IPS DF 19.7 (cell line): ENCODE data around the gene PDGFD.

Experiments used
- DNase-seq: peaks from one replicate; pipeline ENCODE4 v3.0.0-alpha.2; 2013; ENCODE audit warnings: low read depth, low spot score

The PDGFD gene

DNA sequence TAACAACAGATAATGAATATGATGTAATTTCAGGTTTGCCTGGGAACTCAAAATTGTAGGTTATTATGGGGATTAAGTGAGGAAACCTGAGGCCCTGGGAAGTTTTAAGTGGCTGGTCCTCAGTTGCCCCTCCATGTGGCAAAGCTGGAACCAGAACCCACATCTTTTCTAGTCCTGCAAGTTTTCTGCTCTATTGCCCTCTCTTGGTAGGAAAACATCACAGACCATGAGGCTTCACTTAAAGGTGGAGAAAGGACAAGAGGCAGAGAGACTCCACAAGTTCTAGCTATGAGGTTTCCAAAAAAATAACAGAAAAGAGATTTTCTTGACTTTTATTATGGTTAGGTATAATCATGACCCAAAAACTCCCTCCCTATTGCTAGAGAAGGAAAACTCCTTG, 243.0 kb downstream of the PDGFD start:
- DNase-seq = no peak

DNA sequence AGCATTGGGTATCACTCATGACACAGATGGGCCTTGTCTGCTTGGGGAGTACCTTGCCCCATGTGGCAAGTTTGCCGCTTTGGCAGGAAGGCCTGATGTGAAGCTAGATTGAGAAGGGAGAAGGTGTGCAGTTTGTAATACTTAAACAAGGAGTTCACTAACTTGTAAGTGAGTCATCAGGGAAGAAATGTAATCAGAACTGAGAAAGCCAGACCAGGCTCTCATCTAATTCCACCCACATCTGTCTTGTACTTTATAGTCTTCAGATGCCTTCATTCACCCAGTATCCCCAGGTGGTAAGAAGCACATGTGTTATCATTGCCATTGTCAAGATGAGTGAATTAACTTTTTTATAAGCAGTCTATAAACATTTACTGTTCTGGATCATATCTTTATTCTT, 243.5 kb downstream of the PDGFD start:
- no peak for DNase-seq

DNA sequence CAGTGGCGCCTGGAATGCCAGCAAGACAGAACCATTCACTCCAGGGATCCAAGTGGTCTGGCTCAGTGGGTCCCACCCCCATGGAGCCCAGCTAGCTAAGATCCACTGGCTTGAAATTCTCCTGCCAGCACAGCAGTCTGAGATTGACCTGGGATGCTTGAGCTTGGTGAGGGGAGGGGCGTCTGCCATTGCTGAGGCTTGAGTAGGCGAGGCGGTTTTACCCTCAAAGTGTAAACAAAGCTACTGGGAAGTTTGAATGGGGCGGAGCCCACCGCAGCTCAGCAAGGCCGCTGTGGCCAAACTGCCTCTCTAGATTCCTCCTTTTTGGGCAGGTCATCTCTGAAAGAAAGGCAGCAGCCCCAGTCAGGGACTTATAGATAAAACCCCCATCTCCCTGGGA, 253.2 kb downstream of the PDGFD start:
- no peak for DNase-seq

DNA sequence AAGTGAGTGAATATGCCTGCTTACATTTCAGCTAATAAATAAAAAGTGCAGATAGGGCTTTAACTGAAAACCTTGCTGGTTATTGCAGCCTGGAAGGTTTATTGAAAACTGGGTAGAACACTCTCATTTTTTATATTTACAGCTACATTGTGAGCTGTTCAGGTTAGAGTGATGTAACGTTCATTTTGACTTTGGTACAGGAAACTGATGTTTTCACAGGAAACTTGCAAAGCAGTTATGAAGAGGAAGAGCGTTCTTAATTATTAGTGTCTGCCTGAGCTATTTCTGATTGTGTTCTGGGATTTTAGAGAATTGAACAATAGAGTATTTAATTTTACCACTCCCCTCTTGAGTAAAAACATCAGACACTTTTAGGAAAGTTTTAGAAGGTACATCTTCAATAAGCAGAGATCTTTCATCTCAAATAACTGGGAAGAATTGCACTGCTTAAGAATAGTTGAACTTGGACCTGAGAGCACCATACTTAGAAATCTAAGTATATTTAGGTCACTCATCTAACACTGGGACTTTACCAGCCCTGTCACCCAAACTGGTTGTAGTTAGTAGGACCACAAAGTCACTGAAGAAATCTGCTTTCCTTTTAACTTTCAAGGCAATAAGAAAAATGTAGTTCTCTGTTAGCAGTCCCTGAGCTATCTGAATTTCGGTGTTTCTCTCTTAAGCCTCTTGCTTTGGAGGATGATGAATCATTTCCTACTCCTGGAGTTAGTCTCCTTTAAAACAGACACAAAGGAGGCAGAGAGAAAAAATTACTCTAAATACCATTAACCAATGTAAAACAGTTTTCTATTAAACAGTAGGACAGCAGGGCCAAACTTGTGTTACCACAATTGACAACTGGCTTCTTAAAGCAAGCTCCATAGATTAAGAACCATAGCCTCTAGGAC, 256.1 kb downstream of the PDGFD start:
- DNase-seq = no peak

DNA sequence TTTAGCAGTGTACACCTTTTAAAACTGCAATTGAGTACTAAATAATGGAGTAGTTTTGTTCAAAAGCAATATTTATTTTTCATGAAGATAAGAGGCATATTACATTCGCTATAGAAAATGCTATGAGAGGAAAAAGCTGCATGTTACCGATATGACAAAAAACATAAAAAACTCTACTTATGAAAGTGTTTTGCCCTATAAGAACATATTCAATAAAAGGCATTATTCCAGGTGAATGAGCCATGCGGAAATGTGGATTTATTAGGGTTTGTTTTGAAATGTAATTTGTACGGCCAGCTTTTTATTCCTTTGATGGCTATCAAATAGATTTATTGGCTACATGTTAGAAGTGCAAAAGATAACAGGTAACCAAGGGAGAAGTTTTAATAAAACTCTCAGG, 256.8 kb downstream of the PDGFD start:
- DNase-seq = no peak

DNA sequence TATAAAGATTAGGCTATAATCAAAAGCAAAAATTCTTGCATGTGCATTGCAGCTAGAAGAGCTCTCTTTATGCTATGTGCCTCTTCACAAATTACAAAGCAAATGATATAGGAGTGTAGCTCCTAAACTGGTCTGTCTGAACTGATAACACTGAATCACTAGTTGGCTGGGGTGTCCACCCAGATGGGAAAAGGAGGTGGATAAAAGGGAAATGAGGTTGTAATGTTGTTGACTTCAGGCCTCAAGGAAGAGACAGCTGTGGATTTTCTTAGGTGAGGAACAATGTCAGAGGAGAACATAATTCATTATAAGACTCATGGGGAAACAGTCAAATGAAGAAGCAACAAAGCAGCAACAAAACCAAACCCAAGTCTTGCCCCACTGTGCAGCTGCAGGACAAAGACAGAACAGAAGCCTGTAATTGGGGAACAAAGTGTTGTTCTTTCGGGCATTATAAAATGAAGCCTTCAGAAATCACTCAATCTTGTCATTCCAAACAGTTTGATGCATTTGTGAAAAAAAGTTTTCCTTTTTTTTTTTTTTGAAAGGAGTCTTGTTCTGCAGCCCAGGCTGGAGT, 257.6 kb downstream of the PDGFD start:
- DNase-seq = no peak

DNA sequence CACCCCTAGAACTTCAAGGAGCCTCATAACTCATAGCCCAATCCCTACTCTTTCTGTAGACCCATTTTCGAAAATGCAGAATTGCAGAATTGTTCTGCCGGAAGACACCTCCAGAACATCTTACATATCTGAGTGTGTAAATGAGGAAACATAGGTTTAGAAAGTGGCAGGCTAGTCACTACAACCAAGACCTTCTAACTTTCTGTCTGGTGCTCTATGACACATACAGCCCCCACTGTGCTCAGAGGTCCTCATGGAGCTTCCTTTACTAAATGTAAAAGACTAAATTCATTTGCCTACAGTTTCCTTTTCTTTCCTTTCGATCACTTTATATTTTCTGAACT, 259.7 kb downstream of the PDGFD start:
- no peak for DNase-seq

DNA sequence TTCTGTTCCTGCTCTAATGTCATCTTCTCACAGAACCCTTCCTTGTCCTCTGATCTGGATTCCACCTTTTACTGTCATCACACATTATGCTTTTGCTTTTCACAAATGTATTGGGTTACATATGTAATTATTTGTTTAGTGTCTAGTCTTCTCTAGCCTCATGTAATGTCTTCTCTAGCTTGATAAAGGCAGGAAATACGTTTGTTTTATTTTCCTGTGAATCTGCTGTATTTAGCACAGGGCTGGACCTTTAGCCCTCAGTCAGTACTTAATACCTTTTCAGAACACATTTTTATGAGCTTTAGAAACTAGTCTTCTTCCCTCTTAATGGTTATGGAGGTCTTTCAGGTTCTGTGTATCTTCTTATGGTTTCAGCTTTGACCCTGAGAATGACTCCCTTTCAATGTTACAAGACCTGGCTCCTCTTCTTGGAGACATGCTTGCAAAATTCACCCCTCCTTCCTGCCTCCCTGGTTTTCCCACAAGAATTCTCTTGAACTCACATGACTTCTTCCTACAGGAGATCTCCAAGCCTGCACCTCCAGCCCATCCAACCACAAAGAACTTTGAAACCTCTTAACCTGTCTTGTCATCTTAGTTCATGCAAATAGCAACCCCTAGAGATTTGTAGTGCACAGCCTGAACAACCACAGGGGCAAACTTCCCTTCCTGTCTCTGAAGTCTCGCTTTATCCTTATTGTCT, 260.2 kb downstream of the PDGFD start:
- DNase-seq = no peak

DNA sequence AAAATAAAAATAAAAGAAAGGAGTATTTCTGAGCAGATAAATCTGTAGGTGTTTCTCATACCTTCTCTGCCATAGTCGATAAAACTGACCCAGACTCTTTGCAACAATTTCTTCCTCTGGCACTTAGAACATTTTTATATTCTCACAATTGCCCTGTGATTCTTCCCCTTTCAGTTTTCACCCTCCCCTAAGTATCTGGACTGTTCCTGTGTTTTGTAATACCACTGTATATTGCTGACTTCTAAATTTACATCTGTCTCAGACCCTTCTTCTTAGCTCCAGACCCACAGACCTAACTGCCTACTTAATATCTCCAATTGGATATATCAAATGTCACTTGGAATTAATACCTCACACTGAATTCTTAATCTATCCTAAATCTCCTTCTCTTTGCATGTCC, 261.0 kb downstream of the PDGFD start:
- DNase-seq = no peak

DNA sequence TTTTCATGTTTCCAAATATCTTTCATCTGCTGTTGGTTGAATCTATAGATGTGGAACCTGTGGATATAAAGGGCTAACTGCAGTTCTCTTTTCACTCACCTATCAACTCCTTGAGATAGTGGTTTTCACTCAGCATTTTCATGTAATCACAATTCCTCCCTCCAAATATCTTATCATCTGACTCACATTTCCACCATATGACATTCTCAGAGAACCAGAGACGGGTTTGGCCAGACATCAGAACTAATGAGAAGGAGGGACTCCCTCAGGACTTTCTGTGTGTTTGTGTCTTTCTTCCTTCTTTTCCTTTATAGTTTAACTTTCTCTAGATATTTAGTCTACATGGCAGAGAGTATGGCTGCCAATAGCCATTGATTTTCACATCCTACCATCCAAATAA, 262.3 kb downstream of the PDGFD start:
- no peak for DNase-seq

DNA sequence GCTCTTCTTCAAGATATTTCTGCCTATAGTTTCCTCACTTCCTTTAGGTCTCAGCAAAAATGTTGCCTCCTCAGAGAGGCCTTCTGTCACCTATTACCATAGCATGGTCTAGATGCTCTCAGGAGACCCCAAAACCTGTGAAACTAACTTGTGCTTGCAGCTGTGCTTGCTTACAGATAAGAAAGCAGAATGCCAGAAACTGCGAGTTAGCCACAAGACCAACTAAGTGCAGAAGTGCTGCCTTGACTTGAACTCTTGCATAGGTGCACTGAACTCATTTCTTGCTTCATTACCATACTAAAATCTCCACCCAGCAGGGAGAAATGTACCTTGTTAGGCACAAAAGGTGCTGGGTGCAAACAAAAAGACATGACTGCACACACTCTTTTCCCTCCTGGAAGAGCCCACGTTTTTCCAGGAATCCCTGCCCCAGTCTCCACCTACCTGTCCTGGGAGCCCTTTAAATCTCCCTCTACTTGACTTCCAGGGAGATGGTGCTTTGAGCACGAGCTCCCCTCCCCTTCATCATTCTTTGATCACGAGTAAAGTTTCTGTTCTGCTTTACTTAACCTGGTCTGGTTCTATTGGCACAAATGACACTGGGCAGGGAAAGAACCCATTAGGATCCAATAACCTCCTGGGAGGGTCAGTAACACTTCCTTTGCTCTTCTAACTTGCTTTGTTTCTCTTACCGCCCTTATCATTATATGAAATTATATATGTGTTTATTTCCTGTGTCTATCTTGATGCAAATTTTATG, 265.2 kb downstream of the PDGFD start:
- no peak for DNase-seq

DNA sequence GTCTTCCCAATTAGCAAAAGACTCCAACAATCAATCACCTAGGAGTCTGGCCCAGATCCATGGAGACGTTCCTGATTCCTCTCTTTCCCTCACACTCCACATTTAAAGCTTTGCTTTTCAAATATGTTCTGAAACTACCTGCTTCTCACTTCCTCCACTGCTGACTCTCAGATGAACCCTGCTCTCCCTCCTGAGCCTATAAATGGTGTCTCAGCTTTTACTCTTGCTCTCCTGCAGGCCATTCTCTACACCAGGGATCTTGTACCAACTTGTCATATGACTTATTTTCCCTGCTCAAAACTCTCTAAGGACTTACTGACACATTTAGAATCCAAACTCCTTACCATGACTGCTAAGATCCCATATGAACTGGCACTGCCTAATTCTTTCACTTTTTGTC, 265.9 kb downstream of the PDGFD start:
- no peak for DNase-seq

DNA sequence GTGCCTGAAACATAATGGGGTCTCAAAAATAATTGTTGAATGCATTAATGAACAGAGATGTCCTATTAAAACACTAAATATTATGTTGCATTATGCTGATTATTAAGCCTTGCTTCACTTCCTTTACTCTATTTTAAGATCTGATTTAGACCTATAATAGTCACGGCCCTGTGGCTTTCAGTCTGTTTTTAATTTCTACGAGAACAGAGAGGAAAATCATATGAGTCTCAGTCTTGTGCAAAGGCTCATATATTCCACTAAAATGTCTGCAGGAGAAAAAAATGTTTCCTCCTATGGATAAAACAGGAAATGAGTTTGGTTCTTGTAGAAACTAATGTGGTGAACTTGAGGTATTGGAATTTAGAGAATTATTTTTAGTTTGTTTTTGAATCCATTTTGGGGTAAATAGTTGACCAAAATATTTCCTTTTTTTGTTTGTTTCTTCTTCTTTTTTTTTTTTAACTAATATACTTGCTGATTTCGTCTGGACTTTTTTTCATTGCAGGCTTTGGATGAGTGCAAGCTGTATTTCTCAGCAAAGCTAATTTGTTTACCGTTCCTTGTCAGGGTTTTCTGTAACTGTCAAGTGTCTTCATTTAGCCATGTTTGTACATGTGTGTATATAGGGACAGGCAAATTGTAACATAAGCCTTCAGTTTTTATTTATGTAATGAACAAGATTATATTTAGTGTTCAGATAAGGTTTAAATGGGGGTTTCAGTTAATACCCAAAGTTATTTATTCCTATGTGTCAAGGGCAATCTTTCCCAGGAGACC, 266.6 kb downstream of the PDGFD start:
- no peak for DNase-seq

DNA sequence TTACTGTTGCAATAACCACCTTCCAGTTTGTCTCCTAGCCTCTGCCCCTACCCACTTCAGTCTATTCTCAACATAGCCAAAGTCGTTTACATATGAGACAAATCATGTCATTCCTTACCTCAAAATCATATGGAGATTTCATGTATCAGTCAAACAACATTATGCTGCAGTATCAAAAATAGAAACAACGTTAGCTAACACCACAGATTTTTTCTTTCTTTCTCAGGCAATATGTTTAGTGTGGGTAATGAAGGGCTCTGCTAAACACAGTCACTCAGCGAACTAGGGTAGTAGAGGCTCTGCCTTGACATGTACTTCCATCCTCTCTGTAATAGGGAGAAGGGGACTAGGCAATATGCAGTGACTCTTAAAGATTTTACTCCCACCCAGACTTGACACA, 268.8 kb downstream of the PDGFD start:
- DNase-seq = no peak

DNA sequence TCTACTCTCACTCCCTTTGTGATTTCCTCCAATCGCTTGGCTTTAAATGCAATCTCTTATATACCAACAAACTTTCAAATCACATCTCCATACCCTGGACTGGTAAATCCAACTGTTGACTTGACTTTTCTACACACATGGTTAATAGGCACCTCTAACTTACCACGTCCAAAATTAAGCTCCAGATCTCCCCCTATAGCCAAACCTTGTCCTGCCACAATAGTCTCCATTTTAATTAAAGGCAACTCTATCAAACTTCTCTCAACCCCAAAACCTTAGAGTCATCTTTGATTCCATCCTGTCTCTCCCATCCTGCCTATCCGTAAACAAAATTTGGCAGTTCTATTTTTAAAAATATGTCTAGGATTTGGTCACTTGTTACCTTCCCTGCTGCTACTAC, 269.3 kb downstream of the PDGFD start:
- no peak for DNase-seq

DNA sequence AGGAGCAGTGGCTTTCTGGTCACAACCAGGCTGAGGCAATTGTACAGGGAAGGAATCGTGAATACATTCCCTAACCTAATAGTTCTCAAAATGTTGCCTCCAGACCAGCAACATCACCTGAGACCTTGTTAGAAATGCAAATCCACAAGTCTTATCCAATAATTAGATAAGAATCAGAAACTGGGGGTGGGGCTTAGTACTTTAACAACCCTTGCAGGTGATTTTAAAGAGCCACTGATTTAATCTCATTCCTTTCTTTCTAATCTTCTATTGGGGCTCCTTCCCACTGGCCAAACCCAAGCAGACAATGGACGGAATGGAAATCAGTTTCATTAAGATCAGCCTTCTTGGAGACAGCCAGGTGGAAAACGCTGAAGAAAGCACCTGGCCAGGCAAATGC, 269.9 kb downstream of the PDGFD start:
- no peak for DNase-seq

DNA sequence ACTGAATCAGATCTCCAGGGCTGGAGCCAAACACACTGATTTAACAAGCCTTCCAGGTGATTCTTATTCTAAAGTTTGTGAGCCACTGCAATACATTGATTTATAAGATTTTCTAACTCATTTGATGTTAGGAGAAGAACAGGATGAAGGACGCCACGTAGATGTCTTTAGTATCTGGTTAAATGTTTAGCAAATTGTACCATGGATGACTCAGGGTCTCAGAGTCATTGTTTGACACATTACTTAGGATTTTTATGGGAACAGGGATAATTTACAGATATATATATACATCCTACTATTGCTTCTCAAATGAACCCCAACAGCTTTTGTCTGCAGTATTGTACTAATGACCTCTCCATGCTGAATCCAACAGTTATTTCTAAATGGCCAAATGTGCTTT, 270.6 kb downstream of the PDGFD start:
- no peak for DNase-seq

DNA sequence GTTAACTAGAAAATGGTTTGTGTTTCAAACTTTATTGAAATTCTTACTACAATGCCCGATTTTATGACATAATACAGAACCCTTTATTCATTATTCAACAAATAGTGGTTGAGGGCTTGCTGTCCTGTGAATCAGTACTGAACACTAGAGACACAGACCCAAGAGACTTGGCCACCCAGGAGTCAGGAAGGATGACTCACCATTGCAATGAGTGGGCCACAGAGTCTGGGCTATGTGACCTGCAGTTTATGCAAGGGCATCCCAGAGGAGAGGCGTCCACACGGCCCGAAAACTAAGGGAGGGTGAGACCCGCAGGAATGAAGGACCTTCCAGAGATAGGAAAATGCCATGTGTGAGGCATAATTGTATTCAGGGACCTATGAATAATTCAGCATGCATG, 271.3 kb downstream of the PDGFD start:
- no peak for DNase-seq

DNA sequence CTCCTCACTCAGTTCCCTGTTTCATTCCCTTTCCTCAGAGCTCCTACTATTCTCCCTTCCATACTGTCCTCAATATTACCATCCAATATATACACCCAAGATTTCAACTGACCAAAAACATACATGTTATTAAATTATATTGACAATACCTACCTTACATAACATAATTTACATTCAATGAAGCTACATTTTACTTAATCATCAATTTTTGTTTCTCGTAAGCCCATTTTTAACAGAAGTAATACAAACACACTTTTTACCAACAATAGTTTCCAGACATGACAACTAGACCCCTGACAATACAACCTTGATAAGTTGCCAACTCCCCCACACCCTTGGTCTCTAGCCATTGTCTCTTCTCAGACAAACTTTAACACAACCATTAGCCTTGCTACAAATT, 273.3 kb downstream of the PDGFD start:
- no peak for DNase-seq

DNA sequence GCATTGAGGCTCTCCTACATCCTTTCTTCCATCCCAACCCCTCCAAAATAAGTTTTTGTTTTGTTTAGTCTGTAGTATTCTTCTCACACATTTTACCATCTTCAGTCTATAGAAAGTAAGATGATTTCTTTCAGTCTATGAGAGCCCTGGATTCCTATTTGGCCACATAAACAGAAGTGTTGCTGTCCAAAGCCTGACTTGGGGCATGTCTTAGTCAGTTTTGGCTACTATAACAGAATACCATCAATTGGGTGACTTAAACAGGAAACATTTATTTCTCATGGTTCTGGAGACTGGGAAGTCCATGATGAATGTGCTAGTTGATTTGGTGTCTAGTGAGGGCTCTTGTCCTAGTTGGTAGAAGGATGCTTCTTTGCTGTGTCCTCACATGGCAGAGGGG, 274.3 kb downstream of the PDGFD start:
- no peak for DNase-seq

DNA sequence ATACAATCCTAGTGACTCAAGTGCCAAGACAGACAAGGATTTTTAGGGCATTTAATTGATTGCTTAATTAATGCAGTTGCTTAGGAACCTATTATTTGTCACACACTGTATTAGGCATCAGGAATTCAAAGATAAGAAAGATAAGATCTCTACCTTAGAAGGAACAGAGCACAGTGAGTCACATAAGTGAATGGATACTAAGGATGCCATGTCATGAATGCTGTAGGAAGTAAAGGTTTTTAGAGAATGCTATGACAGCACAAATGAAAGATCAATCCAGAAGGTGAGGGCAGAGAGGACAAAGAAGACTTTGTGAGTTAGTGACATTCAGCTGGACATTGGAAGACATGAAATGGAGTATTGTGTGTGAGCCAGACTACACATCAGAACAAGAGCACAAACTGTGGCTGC, 275.4 kb downstream of the PDGFD start:
- DNase-seq = no peak
